ENCODE measurements around the gene DDN. TPM values are rescaled to one million over a fixed set of nuclear protein-coding genes. Genes with fewer than 3 reads are reported as not detected.

DDN gene
- total and polyA plus RNA-seq, 9 of the 15 experiments (the other 6 are each of a cell fraction or from before 2014, with no cell fraction given), result 0.03 to 3.6 (median 1.6) TPM

- TF ChIP-seq CREB3L1 (IDR thresholded peaks at IDR 0.05; ENCODE audit: borderline replicate concordance, low read depth), result no peak
- TF ChIP-seq PHF21A (IDR thresholded peaks at IDR 0.05; ENCODE audit: borderline replicate concordance, low read depth), result peak; percentile 50; the same call in 1 of the 2 replicates
- TF ChIP-seq JUN (IDR thresholded peaks at IDR 0.05; ENCODE audit: borderline replicate concordance, low read depth, low read length), result no peak
- no peak for TF ChIP-seq JUN (CRISPR knock-in tag; IDR thresholded peaks at IDR 0.05; ENCODE audit: borderline replicate concordance)
- no peak for TF ChIP-seq ZNF644 (tag; IDR thresholded peaks at IDR 0.05; ENCODE audit: low read depth)
- TF ChIP-seq HES1 (IDR thresholded peaks at IDR 0.05; ENCODE audit: low read depth), result no peak
- no peak for TF ChIP-seq SRSF9 (IDR thresholded peaks at IDR 0.05; ENCODE audit: borderline replicate concordance, low read depth, low read length)
- no peak for TF ChIP-seq ZNF124 (CRISPR knock-in tag; IDR thresholded peaks at IDR 0.05)
- no peak for TF ChIP-seq SMARCE1 (IDR thresholded peaks at IDR 0.05)
- no peak for TF ChIP-seq FOXJ3 (CRISPR knock-in tag; IDR thresholded peaks at IDR 0.05)
- TF ChIP-seq MCM2 (IDR thresholded peaks at IDR 0.05; ENCODE audit: low read depth), result no peak
- TF ChIP-seq U2AF2 (optimal IDR thresholded peaks at IDR 0.05; ENCODE audit: low read depth, low read length), result no peak
- TF ChIP-seq ZNF592 (IDR thresholded peaks at IDR 0.05), result no peak
- TF ChIP-seq ZBTB1 (CRISPR knock-in tag; IDR thresholded peaks at IDR 0.05; ENCODE audit: borderline replicate concordance, low read depth), result peak; percentile 85; the same call in 1 of the 2 replicates
- TF ChIP-seq THRAP3 (IDR thresholded peaks at IDR 0.05; ENCODE audit: borderline replicate concordance), result no peak
- TF ChIP-seq NRF1 (conservative IDR thresholded peaks at IDR 0.05 in 1 of 2, IDR thresholded peaks at IDR 0.05 in 1 of 2), result peak in 1 of 2 experiments; percentile 22; a peak in 2 of 4 replicates
- no peak for TF ChIP-seq HMGXB4 (CRISPR knock-in tag; IDR thresholded peaks at IDR 0.05)
These were observed 18.0 kb downstream of the DDN start (continued) for GRCh38 chr12:48980953-48981756.

Measured in K562 (cell line).